Fibroblast of the conjunctiva (primary cell): ENCODE results near the gene ATF7IP2.

ENCODE experiments used
- DNase-seq: peaks from one replicate; pipeline ENCODE4 v3.0.0-alpha.2; 2010; ENCODE audit warnings: low read depth

ATF7IP2 gene

DNA sequence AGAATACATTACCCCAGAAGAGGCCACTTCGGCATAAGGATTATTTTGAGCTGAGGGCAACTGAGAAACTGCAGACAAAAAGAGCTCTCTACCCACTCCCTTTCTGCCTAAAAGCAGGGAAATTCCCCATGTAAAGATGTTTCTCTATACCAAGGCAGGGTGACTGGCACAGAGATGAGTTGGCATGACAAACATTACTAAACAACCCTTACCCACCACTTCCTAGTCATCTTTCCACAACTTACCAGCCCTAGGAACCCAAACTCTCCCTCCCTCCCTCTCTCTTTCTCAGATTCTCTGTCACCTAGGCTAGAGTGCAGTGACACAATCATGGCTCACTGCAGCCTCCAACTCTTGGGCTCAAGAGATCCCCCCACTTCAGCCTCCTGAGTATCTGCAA, 126.0 kb downstream of the ATF7IP2 start:
- DNase-seq: no peak

DNA sequence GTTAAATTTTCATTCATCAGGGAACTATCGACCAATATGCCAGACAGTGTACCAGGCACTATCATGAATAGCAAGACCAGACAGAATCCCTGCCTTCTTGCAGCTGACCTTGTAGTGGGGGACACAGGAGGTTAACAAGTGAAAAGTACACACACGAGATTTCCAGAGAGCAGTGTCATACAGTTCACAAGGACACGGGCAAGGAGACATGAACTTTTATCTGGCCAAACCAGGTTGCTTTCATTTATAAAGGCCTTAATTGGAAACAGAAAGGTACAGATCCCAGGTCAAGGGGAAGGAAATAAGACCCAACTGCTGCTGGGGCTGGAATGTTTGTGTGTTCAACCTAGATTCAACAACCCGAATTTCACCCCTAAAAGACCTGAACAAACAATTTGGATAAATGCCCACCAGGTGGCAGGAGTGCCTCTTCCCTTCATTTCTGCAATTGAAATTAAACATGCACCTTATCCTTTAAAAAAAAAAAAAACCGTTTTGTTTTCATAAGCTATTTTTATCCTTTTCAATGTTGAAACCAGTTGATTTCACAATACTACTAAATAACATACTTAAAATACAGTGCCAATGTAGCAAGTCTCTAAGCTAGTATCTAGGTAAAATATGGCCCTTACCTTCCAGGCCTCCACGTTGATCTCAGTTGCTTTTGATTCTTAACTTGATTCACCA, 128.7 kb downstream of the ATF7IP2 start:
- DNase-seq: peak; percentile 61

DNA sequence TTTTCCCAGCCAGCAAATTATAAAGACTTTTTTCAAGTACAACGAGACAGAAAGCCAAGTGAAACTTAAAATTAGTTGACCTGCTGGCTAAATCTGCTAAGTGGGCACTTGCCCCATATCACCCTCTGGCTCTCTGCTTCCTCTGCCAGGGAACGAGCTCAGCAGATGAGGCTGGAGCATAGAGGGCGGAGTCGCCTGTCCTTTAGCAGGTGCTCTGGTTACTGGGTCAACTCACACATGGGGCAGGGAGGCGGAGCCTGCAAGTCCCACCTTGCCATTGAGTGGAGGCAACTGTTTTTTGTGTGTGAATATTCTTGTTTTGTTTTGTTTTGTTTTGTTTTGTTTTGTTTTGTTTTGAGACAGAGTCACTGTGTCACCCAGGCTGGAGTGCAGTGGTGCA, 132.0 kb downstream of the ATF7IP2 start:
- DNase-seq: no peak

DNA sequence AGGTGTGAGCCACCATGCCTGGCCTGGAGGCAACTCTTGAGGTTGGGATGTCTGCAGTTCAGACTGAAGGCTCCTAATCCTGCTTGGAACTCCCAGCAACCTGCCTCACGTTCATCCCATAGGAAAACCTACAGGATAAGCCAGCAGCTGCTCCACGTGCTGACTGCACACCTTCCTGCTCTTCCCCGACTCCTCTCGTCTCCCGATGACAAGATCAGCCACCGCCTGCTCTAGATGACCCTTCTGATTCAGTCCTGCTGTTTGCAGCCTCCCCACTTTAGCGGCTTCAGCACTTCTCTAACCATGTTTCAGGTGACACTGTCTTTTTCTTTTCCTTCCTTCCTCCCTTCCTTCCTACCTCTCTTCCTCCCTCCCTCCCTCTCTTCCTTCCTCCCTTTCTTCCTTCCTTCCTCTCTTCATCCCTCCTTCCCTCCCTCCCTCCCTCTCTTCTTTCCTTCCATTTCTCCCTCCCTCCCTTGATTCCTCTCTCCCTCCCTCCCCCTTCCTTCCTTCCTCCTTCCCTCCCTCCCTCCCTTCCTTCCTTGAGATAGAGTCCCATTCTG, 132.7 kb downstream of the ATF7IP2 start:
- no peak for DNase-seq

DNA sequence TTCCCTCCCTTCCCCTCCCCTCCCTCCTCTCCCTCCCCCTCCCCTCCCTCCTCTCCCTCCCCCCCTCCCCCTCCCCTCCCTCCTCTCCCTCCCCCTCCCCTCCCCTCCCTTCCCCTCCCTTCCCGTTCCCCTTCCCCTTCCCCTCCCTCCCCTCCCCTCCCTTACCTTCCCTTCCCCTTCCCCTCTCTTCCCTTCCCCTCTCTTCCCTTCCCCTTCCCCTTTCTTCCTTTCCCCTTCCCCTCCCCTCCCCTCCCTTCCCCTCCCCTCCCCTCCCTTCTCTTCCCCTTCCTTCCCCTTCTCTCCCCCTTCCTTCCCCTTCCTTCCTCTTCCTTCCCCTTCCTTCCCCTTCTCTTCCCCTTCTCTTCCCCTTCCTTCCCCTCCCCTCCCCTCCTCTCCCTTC, 133.4 kb downstream of the ATF7IP2 start:
- no peak for DNase-seq

DNA sequence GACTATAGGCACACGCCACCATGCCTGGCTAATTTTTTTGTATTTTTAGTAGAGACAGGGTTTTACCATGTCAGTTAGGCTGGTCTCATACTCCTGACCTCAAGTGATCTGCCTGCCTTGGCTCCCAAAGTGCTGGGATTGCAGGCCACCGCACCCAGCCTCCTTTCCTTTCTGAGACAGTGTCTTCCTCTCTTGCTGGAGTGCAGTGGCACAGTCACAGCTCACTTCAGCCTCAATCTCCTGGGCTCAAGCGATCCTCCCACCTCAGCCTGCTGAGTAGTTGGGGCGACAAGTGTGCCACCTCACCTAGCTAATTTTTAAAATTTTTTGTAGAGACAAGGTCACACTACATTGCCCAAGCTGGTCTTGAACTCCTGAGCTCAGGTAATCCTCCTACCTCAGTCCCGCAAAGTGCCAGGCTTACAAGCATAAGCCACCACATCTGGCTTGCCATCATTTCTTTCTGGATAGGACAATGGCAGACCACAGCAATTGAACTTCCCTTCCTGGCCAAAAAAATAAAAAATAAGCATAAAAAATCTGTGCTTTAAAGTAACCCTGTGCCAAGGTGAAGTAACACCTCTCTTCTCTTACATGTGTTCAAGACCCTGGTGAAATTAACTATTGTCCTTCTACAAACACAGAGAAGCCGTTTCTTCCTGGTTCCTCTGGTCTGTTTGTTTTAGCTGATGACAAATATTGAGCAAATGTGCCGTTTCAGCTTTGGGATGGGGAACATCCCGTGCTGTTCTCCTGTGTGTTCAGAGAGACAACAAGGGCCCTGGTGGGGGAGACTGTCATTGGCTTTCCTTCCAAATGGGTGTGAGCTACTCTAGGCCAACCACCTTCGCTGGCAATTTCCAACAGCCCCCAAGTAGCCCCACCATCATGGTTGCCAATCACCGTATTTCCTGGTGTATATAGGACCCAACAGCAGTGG, 134.3 kb downstream of the ATF7IP2 start:
- DNase-seq: no peak

DNA sequence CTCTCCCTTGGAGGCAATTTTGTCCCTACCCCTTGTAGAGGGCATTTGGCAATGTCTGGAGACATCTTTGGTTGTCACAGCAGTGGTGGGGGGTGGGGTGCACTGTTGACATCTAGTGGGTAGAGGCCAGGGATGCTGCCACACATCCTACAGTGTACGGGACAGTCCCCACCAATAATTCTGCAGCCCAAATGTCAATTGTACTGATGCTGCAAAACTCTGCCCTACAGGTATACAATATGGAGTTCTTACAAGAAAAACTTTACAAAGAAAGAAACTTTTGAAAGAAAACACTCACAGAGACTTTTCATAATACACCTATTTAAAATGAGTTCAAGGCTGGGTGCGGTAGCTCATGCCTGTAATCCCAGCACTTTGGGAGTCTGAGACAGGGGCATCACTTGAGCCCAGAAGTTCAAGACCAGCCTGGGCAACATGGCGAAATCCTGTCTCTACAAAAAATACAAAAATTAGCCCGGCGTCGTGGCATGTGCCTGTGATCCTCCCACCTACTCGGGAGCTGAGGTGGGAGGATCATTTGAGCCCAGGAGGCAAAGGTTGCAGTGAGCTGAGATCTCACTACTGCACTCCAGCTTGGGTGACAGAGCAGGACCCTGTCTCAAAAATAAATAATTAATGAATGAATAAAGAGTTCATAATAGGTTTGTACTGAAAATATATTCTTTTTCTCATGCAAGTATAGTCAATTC, 135.2 kb downstream of the ATF7IP2 start:
- no peak for DNase-seq

DNA sequence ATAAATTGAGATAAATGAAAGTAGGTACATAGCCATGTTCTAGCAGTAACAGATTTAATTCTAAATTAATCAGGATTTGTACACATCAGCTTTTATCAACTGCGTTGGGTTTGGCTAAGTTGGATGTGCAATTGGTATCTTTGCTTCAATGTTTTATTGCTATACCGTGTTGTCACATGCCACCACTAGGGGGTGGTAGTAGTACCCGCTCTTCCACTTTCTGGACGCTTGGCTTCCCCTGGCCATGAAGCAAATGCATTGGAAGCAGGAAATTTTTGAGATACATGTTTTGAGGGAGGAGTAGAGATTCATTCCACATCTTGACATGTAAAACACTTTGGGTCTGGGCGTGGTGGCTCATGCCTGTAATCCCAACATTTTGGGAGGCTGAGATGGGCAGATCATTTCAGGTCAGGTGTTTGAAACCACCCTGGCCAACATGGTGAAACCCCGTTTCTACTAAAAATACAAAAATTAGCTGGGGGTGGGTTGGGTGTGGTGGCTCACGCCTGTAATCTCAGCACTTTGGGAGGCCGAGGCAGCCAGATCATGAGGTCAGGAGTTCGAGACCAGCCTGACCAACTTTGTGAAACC, 135.9 kb downstream of the ATF7IP2 start:
- peak; percentile 24 for DNase-seq

DNA sequence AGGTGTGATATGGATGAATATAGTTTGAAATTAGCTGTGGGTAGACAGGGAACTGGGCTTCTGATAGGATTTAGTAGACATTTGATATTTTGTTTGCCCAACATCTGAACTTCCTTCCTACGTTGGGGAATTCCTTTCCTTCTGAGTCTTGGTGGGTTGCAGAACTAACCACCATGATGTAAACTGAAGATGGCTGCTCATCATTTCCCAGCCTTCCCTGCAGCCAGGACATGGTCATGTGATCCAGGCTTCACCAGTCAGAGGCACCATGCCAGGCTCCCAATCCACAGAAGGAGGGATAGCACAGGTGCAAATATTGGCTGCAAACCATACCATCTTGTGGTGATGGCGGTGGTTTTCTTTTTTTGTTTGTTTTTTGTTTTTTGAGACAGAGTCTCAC, 137.1 kb downstream of the ATF7IP2 start:
- DNase-seq: no peak

DNA sequence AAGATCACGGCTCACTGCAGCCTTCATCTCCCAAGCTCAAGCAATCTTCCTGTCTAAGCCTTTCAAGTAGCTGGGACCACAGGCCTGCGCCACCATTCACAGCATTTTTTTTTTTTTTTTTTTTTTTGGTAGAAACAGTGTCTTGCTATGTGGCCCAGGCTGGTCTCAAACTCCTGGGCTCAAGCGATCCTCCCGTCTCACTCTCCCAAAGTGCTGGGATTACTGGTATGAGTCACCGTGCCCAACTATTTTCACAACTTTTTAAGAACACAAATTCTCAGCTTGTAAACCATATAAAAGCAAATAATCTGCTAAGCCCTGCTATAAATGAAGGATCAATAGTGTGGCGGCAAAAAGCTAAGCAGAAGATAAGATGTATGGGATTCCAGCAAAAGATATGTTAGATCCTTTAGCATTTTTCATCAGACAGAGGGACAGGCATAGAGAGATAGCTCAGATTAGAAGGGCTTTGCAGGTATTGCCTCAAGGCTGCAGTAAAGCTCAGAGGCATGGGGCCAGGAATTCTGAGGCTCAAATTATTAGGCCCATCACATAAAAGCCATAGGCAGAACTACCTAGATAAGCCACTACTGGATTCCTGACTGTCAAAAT, 139.5 kb downstream of the ATF7IP2 start:
- DNase-seq: no peak

DNA sequence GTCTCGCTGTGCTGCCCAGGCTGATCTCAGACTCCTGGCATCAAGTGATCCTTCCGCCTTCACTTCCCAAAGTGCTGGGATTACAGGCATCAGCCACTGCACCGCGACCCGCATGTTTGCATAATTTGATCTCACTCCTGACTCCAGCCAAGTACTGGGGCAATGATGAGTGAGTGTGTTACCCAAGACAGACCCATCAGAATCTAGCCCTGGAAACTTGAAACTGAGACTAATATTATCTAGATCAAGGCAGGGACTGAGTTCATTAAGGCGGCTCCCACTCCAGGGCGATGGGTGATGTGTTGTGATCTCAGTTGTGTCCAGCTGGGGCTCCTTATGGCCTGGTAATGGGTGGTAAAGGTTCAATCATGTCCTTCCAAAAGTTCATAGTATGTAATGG, 141.1 kb downstream of the ATF7IP2 start:
- no peak for DNase-seq

DNA sequence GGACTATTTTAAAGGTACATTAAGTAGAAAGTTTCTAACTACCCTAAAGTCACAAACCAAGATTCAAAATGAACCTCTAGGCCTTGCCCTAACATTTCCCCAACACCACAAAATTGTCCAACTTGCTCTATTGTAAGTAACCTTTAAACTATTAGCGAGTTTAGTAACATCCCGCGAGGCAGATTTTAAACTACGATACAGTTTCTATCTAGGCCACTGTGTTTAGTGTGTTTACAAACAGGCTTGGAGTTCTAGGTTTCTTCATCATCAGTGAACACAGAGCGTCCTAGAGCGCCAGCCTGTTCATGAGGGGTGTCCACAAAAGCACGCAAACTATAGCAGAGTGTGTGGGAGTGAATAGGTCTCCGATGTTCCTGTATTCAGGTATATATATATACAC, 142.8 kb downstream of the ATF7IP2 start:
- no peak for DNase-seq

DNA sequence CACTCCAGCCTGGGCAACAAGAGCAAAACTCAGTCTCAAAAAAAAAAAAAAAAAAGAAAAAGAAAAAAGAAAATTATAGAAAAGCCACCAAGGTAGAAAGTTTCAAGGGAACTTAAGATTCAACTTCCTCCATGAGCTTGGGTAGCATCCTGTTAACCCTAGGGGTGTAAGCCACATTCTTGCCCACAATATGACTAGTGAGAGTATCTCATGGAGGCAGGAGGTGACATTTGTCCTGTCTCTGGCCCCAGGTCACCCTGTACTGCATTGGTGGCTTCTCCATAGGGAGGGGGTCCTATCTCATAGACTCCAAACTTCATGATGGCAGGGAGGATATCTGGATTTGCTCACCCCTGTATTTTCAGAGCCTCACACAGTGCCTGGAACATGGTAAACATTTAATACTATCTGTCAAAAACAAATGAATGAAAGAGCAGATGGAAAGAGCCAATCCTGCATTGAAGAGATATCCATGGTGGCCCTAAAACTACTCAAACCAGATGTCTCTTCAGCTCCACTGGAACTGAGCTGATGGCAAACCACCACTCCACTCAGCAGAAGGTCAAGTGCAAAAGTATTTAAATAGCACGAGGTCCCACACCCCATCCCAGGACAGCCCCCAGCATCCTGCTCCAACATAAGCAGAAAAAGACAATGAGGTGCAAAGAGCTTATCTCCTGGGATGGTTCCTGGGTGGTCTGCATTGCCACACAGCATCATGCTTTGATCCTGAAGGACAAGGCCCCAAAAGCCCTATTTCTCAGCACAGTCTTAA, 144.2 kb downstream of the ATF7IP2 start:
- DNase-seq: no peak

DNA sequence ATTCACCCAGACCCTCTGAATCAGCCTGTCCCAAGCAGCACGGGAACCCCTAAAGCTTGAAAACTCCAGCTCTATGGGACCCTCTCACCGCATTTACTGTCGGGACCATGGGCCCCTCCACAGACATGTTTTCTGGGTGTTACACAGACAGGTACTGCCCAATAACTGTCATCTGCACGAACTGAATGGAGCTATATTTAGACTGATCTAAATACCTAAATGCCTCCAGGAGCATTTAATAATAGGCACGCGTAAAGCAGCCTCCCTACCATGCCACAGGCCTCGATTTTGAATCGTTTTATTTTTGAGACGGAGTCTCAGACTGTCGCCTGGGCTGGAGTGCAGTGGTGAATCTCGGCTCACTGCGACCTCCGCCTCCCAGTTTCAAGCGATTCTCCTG, 144.8 kb downstream of the ATF7IP2 start:
- DNase-seq: no peak

DNA sequence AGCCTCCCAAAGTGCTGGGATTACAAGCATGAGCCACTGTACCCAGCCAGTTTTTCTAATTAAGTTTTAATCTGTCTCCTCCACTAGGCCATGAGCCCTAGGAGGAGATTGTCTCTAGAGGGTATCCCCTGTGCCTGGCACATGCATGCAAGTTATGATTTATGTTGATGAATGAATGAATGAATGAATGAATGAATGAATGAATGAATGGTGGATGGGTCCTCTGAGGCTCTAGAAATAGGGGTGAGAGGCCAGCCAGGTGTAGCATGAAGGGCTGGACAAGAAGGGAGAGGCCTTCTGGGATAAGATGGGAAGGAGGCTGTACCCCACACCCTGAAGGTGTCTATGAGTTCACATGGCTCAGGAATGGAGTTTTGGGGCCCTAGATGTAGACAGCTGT, 145.7 kb downstream of the ATF7IP2 start:
- no peak for DNase-seq
